ACC112 (cell line): Measurements from ENCODE around the gene GAL3ST2.
A peak's percentile ranks its signal among the peaks of the same experiment; 100 is the strongest.
"Not testable (repeated sequence)": the region's sequence is repeated elsewhere in the genome, so short reads cannot be mapped to it uniquely, and the experiment has no call there.

ENCODE experiments used
- H2AFZ ChIP-seq: fragments of 200-600 bp; sonication (generic); one replicate; pipeline ENCODE4 v1.6.0; 2017; ENCODE audit warnings: antibody characterized with exemption, low read length; ENCODE audit not compliant: unreplicated experiment
- H3K27ac ChIP-seq: fragments of 200-600 bp; sonication (generic); 2 replicates; pipeline ENCODE4 v1.5.1; 2014; ENCODE audit warnings: low read depth, mild to moderate bottlenecking, antibody characterized with exemption, low read length, moderate library complexity
- H3K27me3 ChIP-seq: fragments of 200-600 bp; sonication (generic); 2 replicates; pipeline ENCODE4 v1.6.1; 2014; ENCODE audit warnings: mild to moderate bottlenecking, antibody characterized with exemption, low read length, moderate library complexity, mixed read lengths; ENCODE audit not compliant: insufficient read depth
- H3K36me3 ChIP-seq: fragments of 200-600 bp; sonication (generic); 2 replicates; pipeline ENCODE4 v1.6.1; 2016; ENCODE audit warnings: mild to moderate bottlenecking, antibody characterized with exemption, low read length, moderate library complexity, mixed read lengths; ENCODE audit not compliant: insufficient read depth
- H3K4me1 ChIP-seq: fragments of 200-600 bp; sonication (generic); one replicate; pipeline ENCODE4 v1.6.1; 2016; ENCODE audit warnings: low read length, mixed read lengths; ENCODE audit not compliant: insufficient read depth, unreplicated experiment, control insufficient read depth
- H3K4me3 ChIP-seq: fragments of 200-600 bp; sonication (generic); 2 replicates; pipeline ENCODE4 v1.5.1; 2014; ENCODE audit warnings: mild to moderate bottlenecking, low read depth, low read length
- H3K79me2 ChIP-seq: fragments of 200-600 bp; sonication (generic); one replicate; pipeline ENCODE4 v1.6.0; 2016; ENCODE audit warnings: low read length; ENCODE audit not compliant: control insufficient read depth, unreplicated experiment, insufficient read depth

The GAL3ST2 gene

GRCh38 chr2:241796209-241796608 lies 19.6 kb downstream of the GAL3ST2 start:
- Histone ChIP-seq H3K79me2 (no peaks in the 10 kb centered on the region), H3K27me3 (no peaks in the 10 kb centered on the region), H2AFZ (no peak overlapping the region), H3K4me1 (no peaks in the 10 kb centered on the region), H3K27ac (no peak overlapping the region), H3K36me3 (no peaks in the 10 kb centered on the region), H3K4me3 (no peak overlapping the region)

- H3K4me1 ChIP-seq, result no peaks in the 10 kb centered on the region
- no peak overlapping the region for H3K27ac ChIP-seq
- H3K4me3 ChIP-seq, result no peak overlapping the region
- no peaks in the 10 kb centered on the region for H3K79me2 ChIP-seq
- H2AFZ ChIP-seq, result no peak overlapping the region
- no peaks in the 10 kb centered on the region for H3K27me3 ChIP-seq
- no peaks in the 10 kb centered on the region for H3K36me3 ChIP-seq
Observed at GRCh38 chr2:241796610-241797138, 20.1 kb downstream of the GAL3ST2 start.

DNA sequence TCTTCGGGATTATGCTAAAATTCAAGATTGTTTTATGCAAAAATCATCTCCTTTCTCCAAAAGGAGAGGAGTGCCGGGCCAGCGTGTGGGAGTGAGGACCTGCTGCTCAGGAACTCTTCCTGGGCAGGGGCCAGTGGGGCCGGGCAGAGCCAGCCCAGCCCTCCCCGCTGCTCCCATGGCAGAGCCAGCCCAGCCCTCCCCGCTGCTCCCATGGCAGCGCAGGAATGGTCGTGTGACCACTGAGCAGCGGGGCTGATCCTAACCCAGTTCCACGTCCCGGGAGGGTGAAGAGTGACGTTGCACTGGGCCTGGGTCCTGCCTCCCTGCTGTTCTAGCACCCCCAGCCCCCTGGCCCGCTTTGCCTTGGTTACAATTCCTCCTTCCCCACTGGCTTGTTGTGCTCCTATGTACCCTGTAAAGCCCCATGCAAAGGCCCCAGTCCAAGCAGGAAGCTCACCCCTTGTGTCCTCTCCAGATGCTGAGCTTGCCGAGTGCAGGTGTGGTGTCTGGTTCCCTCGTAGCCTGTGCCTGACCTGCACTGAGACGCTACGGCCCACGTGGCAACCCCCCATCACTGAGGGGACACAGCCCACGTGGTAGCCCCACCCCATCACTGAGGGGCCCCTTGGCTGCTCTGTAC lies 20.9 kb downstream of the GAL3ST2 start:
- no peaks in the 10 kb centered on the region for H3K4me1 ChIP-seq
- H3K79me2 ChIP-seq, result no peaks in the 10 kb centered on the region
- H3K36me3 ChIP-seq, result no peaks in the 10 kb centered on the region
- H3K4me3 ChIP-seq, result no peak overlapping the region
- H2AFZ ChIP-seq, result no peak overlapping the region
- no peak overlapping the region for H3K27ac ChIP-seq
- no peaks in the 10 kb centered on the region for H3K27me3 ChIP-seq

- Histone ChIP-seq H3K27me3 (no peaks in the 10 kb centered on the region), H2AFZ (no peak overlapping the region), H3K79me2 (no peaks in the 10 kb centered on the region), H3K27ac (no peak overlapping the region), H3K4me1 (peaks cover 3% of the 10 kb centered on the region), H3K4me3 (no peak overlapping the region), H3K36me3 (no peaks in the 10 kb centered on the region)
Observed at GRCh38 chr2:241798081-241798630, 21.5 kb downstream of the GAL3ST2 start.

DNA sequence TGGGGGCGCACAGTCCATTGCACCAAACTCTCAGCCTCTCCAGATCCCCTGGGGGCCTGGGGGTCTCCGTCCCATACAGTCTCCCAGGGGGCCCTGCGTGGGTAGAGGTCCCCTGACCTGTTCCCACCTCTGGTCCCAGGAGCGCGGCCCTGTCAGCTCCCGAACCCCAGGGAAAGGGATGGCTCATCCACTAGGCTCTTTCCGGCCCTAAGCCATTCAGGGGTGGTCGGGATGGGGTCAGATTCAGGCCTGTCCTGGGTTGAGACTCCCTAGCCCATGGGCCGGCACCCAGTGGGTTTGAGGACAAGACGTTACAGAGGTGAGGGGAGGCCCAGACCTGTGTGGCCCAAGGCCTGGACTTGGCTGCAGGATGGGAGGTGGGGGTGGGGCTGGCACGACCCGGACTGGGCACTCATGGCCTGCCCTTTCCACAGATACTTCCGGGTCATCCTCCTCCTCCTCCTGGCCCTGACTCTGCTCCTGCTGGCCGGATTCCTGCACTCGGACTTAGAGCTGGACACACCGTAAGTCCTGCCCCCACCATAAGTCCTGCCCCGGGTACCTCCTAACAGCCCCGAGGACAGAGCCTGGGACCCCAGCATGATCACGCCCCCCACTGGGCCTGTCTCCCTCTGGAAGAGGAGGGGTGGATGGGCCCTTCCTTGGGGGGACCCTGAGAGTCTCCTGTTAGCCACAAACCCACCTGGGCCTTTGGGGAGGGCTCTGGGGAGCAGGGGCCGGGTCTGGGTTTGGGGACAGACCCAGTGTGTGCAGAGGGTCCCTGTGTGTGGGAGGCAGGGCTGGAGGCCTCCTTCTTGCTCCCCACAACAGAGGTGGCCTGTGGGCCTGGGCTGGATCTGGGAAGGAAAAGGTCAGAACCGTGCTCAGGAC lies 22.3 kb downstream of the GAL3ST2 start:
- Histone ChIP-seq H3K27me3 (no peaks in the 10 kb centered on the region), H3K4me3 (no peak overlapping the region), H2AFZ (no peak overlapping the region), H3K36me3 (no peaks in the 10 kb centered on the region), H3K79me2 (no peaks in the 10 kb centered on the region), H3K27ac (no peak overlapping the region), H3K4me1 (peaks cover 4% of the 10 kb centered on the region)

DNA sequence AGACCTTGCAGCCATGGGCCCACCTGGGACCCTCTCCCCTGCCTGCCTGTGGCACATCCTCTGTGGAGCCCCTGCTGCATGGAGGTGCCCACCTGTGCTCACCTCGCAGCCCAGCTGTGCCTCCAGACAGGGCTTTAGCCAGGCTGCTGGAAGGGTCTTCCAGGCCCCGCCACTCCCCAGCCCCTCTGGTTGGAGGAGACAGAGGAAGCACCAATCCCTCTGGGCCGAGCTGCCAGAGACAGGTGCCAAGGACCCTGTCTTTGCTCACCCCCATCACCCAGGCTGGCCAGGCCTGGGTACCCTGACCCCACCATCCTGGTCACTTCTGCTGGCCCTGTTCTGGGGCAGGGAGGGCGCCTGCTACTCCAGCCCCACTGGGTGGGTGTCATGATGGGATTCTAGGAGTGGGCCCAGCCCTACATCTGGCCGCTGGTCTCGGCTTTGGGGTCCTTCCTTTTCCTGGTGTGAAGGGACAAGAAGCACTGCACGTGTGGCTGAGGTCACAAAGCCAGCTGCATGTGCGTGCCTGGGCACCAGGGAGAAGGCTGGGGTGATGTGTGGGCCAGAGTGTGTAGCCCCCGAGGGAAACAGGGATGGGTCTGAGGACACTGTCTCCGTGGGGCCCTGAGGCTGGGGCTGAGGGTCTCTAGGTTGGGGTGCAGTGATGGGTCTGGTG lies 23.0 kb downstream of the GAL3ST2 start:
- Histone ChIP-seq H3K27me3 (no peaks in the 10 kb centered on the region), H3K4me1 (peaks cover 9% of the 10 kb centered on the region), H3K4me3 (no peak overlapping the region), H2AFZ (no peak overlapping the region), H3K79me2 (no peaks in the 10 kb centered on the region), H3K27ac (no peak overlapping the region), H3K36me3 (no peaks in the 10 kb centered on the region)

- not testable (repeated sequence) for H3K36me3 ChIP-seq, H3K79me2 ChIP-seq, H3K27ac ChIP-seq, H3K4me3 ChIP-seq, H2AFZ ChIP-seq, H3K27me3 ChIP-seq
- H3K4me1 ChIP-seq, result peaks cover 13% of the 10 kb centered on the region
Observed at GRCh38 chr2:241800198-241800903, 23.7 kb downstream of the GAL3ST2 start.

DNA sequence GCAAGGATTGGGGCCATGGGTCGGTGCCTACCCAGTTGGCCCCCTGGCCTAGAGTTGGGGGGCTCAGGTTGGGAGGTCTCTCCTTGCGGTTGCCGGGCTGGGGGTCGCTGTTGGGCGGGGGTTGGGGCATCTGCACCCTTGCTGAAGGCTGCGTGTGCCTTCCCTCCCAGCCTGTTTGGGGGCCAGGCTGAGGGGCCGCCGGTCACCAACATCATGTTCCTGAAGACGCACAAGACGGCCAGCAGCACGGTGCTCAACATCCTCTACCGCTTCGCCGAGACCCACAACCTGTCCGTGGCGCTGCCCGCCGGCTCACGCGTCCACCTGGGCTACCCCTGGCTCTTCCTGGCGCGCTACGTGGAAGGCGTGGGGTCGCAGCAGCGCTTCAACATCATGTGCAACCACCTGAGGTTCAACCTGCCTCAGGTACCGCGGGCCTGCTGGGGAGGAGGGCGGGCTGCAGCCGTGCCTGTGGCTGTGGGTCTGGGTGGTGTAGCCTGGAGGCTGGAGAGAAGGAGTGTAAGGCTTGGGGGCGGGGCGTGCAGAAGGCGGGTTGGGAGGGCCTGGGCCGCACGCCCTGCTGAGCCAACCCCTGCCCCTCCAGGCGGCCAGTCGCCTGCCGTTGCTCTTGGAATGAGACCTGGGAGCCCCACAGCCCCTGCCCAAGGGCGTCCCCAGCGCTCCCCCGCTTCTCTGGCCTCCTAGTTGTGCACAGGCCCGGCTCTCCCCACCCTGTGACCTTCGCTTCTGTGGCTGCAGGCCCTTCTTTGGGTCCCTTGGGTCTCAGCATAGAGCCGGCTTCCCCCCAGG lies 25.2 kb downstream of the GAL3ST2 start:
- Histone ChIP-seq H3K36me3 (no peaks in the 10 kb centered on the region), H3K4me3 (no peak overlapping the region), H2AFZ (no peak overlapping the region), H3K27ac (no peak overlapping the region), H3K4me1 (peaks cover 13% of the 10 kb centered on the region), H3K79me2 (no peaks in the 10 kb centered on the region), H3K27me3 (no peaks in the 10 kb centered on the region)

DNA sequence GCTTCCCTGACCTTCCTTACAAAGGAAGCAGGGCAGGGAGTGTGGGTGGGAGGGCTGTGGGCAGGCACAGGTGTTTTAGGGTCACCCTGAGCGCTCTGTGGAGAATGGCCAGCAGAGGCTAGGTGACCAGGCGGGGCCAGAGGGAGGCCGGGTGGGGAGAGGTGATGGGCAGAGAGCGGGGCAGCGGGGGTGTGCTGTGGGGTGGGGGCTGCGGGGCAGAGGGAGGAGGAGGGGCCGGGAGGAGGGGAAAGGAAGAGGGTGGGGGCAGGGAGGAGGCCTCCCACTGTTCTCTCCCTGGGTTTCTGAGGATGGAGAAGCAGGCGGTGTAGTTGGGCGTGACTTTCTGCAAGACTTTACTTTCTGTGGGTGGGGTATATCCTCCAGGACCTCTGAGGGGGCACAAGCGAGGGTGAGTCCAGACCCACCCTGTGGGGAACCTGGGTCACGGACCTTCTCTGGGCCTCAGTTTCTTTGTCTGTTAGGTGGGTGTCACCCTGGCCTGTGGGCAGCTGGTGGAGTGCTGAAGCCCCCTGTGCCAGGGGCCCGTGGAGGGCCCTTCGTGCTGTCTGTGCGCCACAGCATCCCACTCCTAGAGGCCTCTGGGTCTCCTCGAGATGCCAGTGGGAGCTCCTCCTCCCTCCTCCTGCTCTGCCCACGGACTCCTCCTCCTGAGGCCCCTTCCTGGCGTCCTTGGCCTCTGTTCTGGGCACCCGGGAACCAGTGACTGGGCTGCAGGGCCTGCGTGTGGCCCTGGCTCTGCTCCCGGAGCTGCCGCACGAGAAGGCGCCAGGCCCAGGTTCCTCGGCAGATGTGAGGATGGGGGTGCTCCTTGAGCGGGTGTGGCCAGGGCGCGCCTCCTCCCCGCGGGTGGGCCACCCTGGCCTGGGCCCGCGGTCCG lies 26.0 kb downstream of the GAL3ST2 start:
- no peaks in the 10 kb centered on the region for H3K79me2 ChIP-seq
- peak overlapping the region; percentile 70 for H3K4me3 ChIP-seq
- peaks cover 13% of the 10 kb centered on the region for H3K4me1 ChIP-seq
- H3K27ac ChIP-seq, result no peak overlapping the region
- H3K36me3 ChIP-seq, result no peaks in the 10 kb centered on the region
- no peak overlapping the region for H2AFZ ChIP-seq
- H3K27me3 ChIP-seq, result no peaks in the 10 kb centered on the region
